IPS-20b (cell line): ENCODE measurements around the gene KLF1.
"Not testable (repeated sequence)": the region's sequence is repeated elsewhere in the genome, so short reads cannot be mapped to it uniquely, and the experiment has no call there.

Experiments used
- H3K27ac ChIP-seq: one replicate; pipeline ENCODE4 v1.5.1; 2013; ENCODE audit warnings: low read length
- H3K27me3 ChIP-seq: 2 replicates; pipeline ENCODE4 v1.6.1; 2013; ENCODE audit warnings: mild to moderate bottlenecking, low read length, inconsistent platforms; ENCODE audit not compliant: insufficient read depth
- H3K36me3 ChIP-seq: 2 replicates; pipeline ENCODE4 v1.6.1; 2013; ENCODE audit warnings: low read depth, mild to moderate bottlenecking, inconsistent platforms, low read length, moderate library complexity; ENCODE audit not compliant: insufficient read depth
- H3K4me1 ChIP-seq: 2 replicates; pipeline ENCODE4 v1.6.1; 2013; ENCODE audit warnings: mild to moderate bottlenecking, control low read depth, inconsistent platforms, low read length, moderate library complexity; ENCODE audit not compliant: insufficient read depth
- H3K4me3 ChIP-seq: 2 replicates; pipeline ENCODE4 v1.5.1; 2013; ENCODE audit warnings: mild to moderate bottlenecking, low read length, inconsistent platforms
- H3K9ac ChIP-seq: 2 replicates; pipeline ENCODE4 v1.6.1; 2013; ENCODE audit warnings: low read depth, mild to moderate bottlenecking, inconsistent platforms, low read length, moderate library complexity
- H3K9me3 ChIP-seq: 2 replicates; pipeline ENCODE4 v1.6.1; 2013; ENCODE audit warnings: mild to moderate bottlenecking, low read depth, low read length, inconsistent platforms; ENCODE audit not compliant: insufficient read depth

KLF1 gene

GRCh38 chr19:12864143-12864542, 22.9 kb downstream of the KLF1 start:
- Histone ChIP-seq H3K9ac (no peak overlapping the region), H3K4me1 (peaks cover 10% of the 10 kb centered on the region), H3K36me3 (peaks cover 9% of the 10 kb centered on the region), H3K27me3 (no peaks in the 10 kb centered on the region; the same call in 1 of the 2 replicates), H3K9me3 (no peaks in the 10 kb centered on the region), H3K4me3 (no peak overlapping the region), H3K27ac (no peak overlapping the region)

GRCh38 chr19:12859546-12859945, 27.5 kb downstream of the KLF1 start:
- H3K9ac ChIP-seq = no peak overlapping the region
- H3K4me3 ChIP-seq = no peak overlapping the region
- no peak overlapping the region for H3K27ac ChIP-seq
- H3K36me3 ChIP-seq = peaks cover 18% of the 10 kb centered on the region; the same call in 1 of the 2 replicates
- no peaks in the 10 kb centered on the region; the same call in 1 of the 2 replicates for H3K27me3 ChIP-seq
- H3K9me3 ChIP-seq = no peaks in the 10 kb centered on the region
- H3K4me1 ChIP-seq = no peaks in the 10 kb centered on the region

GRCh38 chr19:12858041-12858928, 28.7 kb downstream of the KLF1 start:
- H3K36me3 ChIP-seq = peaks cover 21% of the 10 kb centered on the region; the same call in 1 of the 2 replicates
- H3K9me3 ChIP-seq = no peaks in the 10 kb centered on the region
- no peaks in the 10 kb centered on the region; the same call in 1 of the 2 replicates for H3K27me3 ChIP-seq
- H3K27ac ChIP-seq = no peak overlapping the region
- no peak overlapping the region for H3K4me3 ChIP-seq
- no peak overlapping the region for H3K9ac ChIP-seq
- no peaks in the 10 kb centered on the region for H3K4me1 ChIP-seq

- H3K9me3 ChIP-seq = no peaks in the 10 kb centered on the region
- no peak overlapping the region for H3K4me3 ChIP-seq
- peaks cover 21% of the 10 kb centered on the region; the same call in 1 of the 2 replicates for H3K36me3 ChIP-seq
- no peaks in the 10 kb centered on the region for H3K27me3 ChIP-seq
- no peak overlapping the region for H3K9ac ChIP-seq
- no peak overlapping the region for H3K27ac ChIP-seq
- no peaks in the 10 kb centered on the region for H3K4me1 ChIP-seq
Observed at GRCh38 chr19:12856653-12857052, 30.3 kb downstream of the KLF1 start.

- no peak overlapping the region for H3K27ac ChIP-seq
- no peaks in the 10 kb centered on the region for H3K9me3 ChIP-seq
- H3K27me3 ChIP-seq = peaks cover 12% of the 10 kb centered on the region
- H3K9ac ChIP-seq = peak overlapping the region; percentile 32; the same call in 1 of the 2 replicates
- no peaks in the 10 kb centered on the region; the same call in 1 of the 2 replicates for H3K36me3 ChIP-seq
- H3K4me3 ChIP-seq = peak overlapping the region; percentile 56; the same call in 1 of the 2 replicates
- no peaks in the 10 kb centered on the region for H3K4me1 ChIP-seq
Observed at GRCh38 chr19:12847159-12848139, 39.6 kb downstream of the KLF1 start.

GRCh38 chr19:12846613-12847012, 40.4 kb downstream of the KLF1 start:
- H3K4me3 ChIP-seq, H3K9ac ChIP-seq, H3K4me1 ChIP-seq, H3K9me3 ChIP-seq, H3K36me3 ChIP-seq, H3K27ac ChIP-seq: not testable (repeated sequence)
- peaks cover 12% of the 10 kb centered on the region for H3K27me3 ChIP-seq

- Histone ChIP-seq H3K27ac (no peak overlapping the region), H3K4me3 (no peak overlapping the region), H3K27me3 (peaks cover 21% of the 10 kb centered on the region), H3K9me3 (no peaks in the 10 kb centered on the region), H3K36me3 (no peaks in the 10 kb centered on the region; the same call in 1 of the 2 replicates), H3K4me1 (peaks cover 9% of the 10 kb centered on the region), H3K9ac (no peak overlapping the region)
Observed at GRCh38 chr19:12843999-12844732, 42.8 kb downstream of the KLF1 start.

- no peaks in the 10 kb centered on the region for H3K9me3 ChIP-seq
- peaks cover 9% of the 10 kb centered on the region for H3K4me1 ChIP-seq
- H3K36me3 ChIP-seq = no peaks in the 10 kb centered on the region
- no peak overlapping the region for H3K4me3 ChIP-seq
- no peak overlapping the region for H3K27ac ChIP-seq
- H3K27me3 ChIP-seq = peaks cover 25% of the 10 kb centered on the region
- H3K9ac ChIP-seq = no peak overlapping the region
Observed at GRCh38 chr19:12843328-12843727, 43.7 kb downstream of the KLF1 start.

- no peak overlapping the region for H3K4me3 ChIP-seq
- H3K27me3 ChIP-seq = peaks cover 24% of the 10 kb centered on the region
- peaks cover 9% of the 10 kb centered on the region for H3K4me1 ChIP-seq
- no peaks in the 10 kb centered on the region for H3K9me3 ChIP-seq
- no peaks in the 10 kb centered on the region for H3K36me3 ChIP-seq
- no peak overlapping the region for H3K27ac ChIP-seq
- H3K9ac ChIP-seq = no peak overlapping the region
Observed at GRCh38 chr19:12842511-12842910, 44.5 kb downstream of the KLF1 start.

GRCh38 chr19:12841094-12841493, 45.9 kb downstream of the KLF1 start:
- H3K4me1 ChIP-seq = peaks cover 9% of the 10 kb centered on the region
- H3K36me3 ChIP-seq = no peaks in the 10 kb centered on the region
- peak overlapping the region; percentile 47 for H3K27ac ChIP-seq
- H3K9ac ChIP-seq = peak overlapping the region; percentile 63; the same call in 1 of the 2 replicates
- no peaks in the 10 kb centered on the region for H3K9me3 ChIP-seq
- H3K4me3 ChIP-seq = peak overlapping the region; percentile 69; the same call in 1 of the 2 replicates
- H3K27me3 ChIP-seq = peaks cover 29% of the 10 kb centered on the region
